ENCODE results near the gene SDCCAG8.

GRCh38 chr1:243435836-243436235 lies 180.0 kb downstream of the SDCCAG8 start:
- no peak for TF ChIP-seq CTCF (IDR thresholded peaks at IDR 0.05; ENCODE audit: low read depth, low read length)
- TF ChIP-seq EZH2phosphoT487 (IDR thresholded peaks at IDR 0.05; ENCODE audit: low read depth) = no peak
